Left lung (tissue), 10 donors: Measurements from ENCODE around the gene TICRR. TPM values are rescaled to one million over a fixed set of nuclear protein-coding genes. Genes with fewer than 3 reads are reported as not detected.

ENCODE experiments used
- ATAC-seq: fragments of 200-7000 bp; cut with Tn5 transposase; one replicate; pipeline ENCODE4 v1.9.1; 2020; ENCODE audit warnings: moderate library complexity
- DNase-seq, 4 donors: peaks; one replicate each; pipeline ENCODE4 v3.0.0-alpha.2; 2013 to 2020
- H3K27ac ChIP-seq, 2 donors: fragments of 200-600 bp; sonication (generic) in 1 of 2; one replicate each; pipeline versions ENCODE4 v1.5.0 to v1.8.0; 2020 to 2021
- H3K27me3 ChIP-seq, 2 donors: fragments of 200-600 bp; sonication (generic) in 1 of 2; one replicate each; pipeline versions ENCODE4 v1.5.0 to v1.8.0; 2020 to 2021
- H3K36me3 ChIP-seq, 2 donors: fragments of 200-600 bp; sonication (generic) in 1 of 2; one replicate each; pipeline versions ENCODE4 v1.5.0 to v1.8.0; 2020 to 2021
- H3K4me1 ChIP-seq, 2 donors: fragments of 200-600 bp; one replicate each; pipeline ENCODE4 v1.8.0; 2021
- H3K4me3 ChIP-seq, 2 donors: fragments of 200-600 bp; sonication (generic) in 1 of 2; one replicate each; pipeline versions ENCODE4 v1.5.0 to v1.8.0; 2020 to 2021; ENCODE audit warnings: mild to moderate bottlenecking in 1 of 2
- H3K9me3 ChIP-seq, 2 donors: fragments of 200-600 bp; sonication (generic) in 1 of 2; one replicate each; pipeline versions ENCODE4 v1.5.0 to v1.8.0; 2020 to 2021
- intact Hi-C, 2 donors: fragments of 100-400 bp; cut with DNase I; formaldehyde crosslinking; loops; one replicate each; pipeline versions ENCODE4 v1.11.2 to v1.14.2; 2022
- polyA plus RNA-seq, 6 donors: library from polyadenylated mRNA; unstranded; fragments of 120-200 nt; gene quantifications; one replicate each; pipeline ENCODE4 v1.2.1, GENCODE V29; 2013; ENCODE audit not compliant: insufficient read length in 6 of 6
- total RNA-seq, 2 donors: library from RNA; stranded (reverse); fragmentation: NEBNext Ultra II Directional; extraction: Animal tissue kit (Norgen Biotek cat#: 25700); gene quantifications; one replicate each; pipeline ENCODE4 v1.2.1, GENCODE V29; 2021
- TF ChIP-seq, protein P1 (sequence below), 2 donors: fragments of 200-600 bp; sonication (generic) in 1 of 2; IDR thresholded peaks; one replicate each; pipeline versions ENCODE4 v1.5.0 to v1.8.0; 2021; ENCODE audit warnings: antibody characterized with exemption in 2 of 2
- donor health status: DM: no; HTN: yes; CAD: no.
- donor health status: DM: no; HTN: no; CAD: no.

The TICRR gene
- total and polyA plus RNA-seq, 8 donors = 1.7 to 17.7 (median 10.2) TPM

DNA sequence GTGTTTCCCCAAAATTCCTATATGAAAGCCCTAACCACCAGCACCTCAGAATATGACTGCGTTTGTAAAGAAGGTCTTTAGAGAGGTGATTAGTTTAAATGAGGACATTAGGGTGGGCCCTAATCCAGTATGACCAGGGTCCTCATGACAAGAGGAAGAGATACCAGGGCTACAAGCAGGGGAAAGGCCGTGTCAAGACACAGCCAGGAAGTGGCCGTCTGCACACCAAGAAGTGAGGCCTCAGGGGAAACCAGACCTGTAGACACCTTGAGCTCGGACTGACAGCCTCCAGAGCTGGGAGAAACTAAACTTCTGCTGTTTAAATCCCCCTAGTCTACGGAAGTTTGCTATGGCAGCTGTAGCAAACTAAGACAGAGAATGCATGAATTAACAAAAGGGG lies 65.8 kb downstream of the TICRR start:
- H3K27me3 ChIP-seq = no peaks in the 10 kb centered on the region
- H3K36me3 ChIP-seq = peaks cover 0 to 4% of the 10 kb centered on the region in 2 donors
- intact Hi-C loops = no loop called here
- no peaks in the 10 kb centered on the region for H3K9me3 ChIP-seq
- H3K4me1 ChIP-seq = no peaks in the 10 kb centered on the region
- no peak for DNase-seq
- H3K4me3 ChIP-seq = no peak overlapping the region
- no peak for ATAC-seq
- TF ChIP-seq, protein P1, sequence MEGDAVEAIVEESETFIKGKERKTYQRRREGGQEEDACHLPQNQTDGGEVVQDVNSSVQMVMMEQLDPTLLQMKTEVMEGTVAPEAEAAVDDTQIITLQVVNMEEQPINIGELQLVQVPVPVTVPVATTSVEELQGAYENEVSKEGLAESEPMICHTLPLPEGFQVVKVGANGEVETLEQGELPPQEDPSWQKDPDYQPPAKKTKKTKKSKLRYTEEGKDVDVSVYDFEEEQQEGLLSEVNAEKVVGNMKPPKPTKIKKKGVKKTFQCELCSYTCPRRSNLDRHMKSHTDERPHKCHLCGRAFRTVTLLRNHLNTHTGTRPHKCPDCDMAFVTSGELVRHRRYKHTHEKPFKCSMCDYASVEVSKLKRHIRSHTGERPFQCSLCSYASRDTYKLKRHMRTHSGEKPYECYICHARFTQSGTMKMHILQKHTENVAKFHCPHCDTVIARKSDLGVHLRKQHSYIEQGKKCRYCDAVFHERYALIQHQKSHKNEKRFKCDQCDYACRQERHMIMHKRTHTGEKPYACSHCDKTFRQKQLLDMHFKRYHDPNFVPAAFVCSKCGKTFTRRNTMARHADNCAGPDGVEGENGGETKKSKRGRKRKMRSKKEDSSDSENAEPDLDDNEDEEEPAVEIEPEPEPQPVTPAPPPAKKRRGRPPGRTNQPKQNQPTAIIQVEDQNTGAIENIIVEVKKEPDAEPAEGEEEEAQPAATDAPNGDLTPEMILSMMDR (IDR thresholded peaks at IDR 0.05) = no peak
- H3K27ac ChIP-seq = no peak overlapping the region

GRCh38 chr15:89642106-89642505 lies 66.8 kb downstream of the TICRR start:
- H3K9me3 ChIP-seq = no peaks in the 10 kb centered on the region
- no peak overlapping the region for H3K4me3 ChIP-seq
- H3K36me3 ChIP-seq = peaks cover 0 to 4% of the 10 kb centered on the region in 2 donors
- TF ChIP-seq, protein P1 (IDR thresholded peaks at IDR 0.05) = no peak
- intact Hi-C loops = no loop called here
- no peaks in the 10 kb centered on the region for H3K27me3 ChIP-seq
- no peaks in the 10 kb centered on the region for H3K4me1 ChIP-seq
- H3K27ac ChIP-seq = no peak overlapping the region
- ATAC-seq = no peak
- DNase-seq = no peak

GRCh38 chr15:89645680-89646079 lies 70.4 kb downstream of the TICRR start:
- no peak overlapping the region for H3K4me3 ChIP-seq
- no peaks in the 10 kb centered on the region for H3K27me3 ChIP-seq
- no peak overlapping the region for H3K27ac ChIP-seq
- H3K4me1 ChIP-seq = no peaks in the 10 kb centered on the region
- peaks cover 0 to 4% of the 10 kb centered on the region in 2 donors for H3K36me3 ChIP-seq
- ATAC-seq = no peak
- no peaks in the 10 kb centered on the region for H3K9me3 ChIP-seq
- TF ChIP-seq, protein P1 (IDR thresholded peaks at IDR 0.05) = no peak
- intact Hi-C loops = no loop called here
- peak in 1 of 4 donors; percentile 26 for DNase-seq

- Histone ChIP-seq H3K27ac (no peak overlapping the region), H3K36me3 (peaks cover 0 to 4% of the 10 kb centered on the region in 2 donors), H3K4me1 (no peaks in the 10 kb centered on the region), H3K9me3 (no peaks in the 10 kb centered on the region), H3K4me3 (no peak overlapping the region), H3K27me3 (no peaks in the 10 kb centered on the region)
- ATAC-seq = no peak
- intact Hi-C loops = no loop called here
- TF ChIP-seq, protein P1 (IDR thresholded peaks at IDR 0.05) = no peak
- DNase-seq = no peak
Observed at GRCh38 chr15:89646416-89647141, 71.3 kb downstream of the TICRR start.

DNA sequence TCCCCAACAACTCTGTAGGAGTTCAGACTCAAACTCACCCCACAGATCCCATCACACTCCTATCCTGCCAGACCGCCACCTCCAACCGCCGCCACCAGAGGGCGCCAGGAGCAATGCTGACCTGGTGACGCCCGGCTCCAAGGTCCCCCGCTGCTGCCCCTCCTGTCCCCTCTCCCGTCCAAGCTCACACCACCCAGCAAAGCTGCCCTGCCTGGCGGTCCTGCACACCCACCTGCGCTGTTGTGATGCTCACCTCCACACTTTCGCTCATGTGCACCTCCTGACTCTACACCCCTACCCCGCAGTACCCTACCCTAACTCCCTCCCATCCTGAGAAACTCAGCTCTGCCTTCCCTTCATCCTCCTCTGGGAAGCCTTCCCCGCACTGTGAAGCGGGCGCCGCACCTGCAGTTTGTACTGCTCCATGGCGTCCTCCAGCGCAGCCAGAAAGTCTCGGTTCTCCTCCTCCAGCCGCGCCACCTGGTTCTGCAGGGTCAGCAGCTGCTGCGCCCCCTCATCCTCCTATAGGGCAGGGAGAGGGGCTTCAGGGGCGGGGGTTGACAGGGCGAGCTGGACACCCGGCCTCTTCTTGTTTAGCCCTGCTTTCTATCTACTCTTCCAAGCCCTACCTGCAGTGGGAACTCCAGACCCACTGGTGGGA lies 72.1 kb downstream of the TICRR start:
- intact Hi-C loops = no loop called here
- Histone ChIP-seq H3K4me3 (no peak overlapping the region), H3K4me1 (no peaks in the 10 kb centered on the region), H3K27ac (no peak overlapping the region), H3K27me3 (no peaks in the 10 kb centered on the region), H3K36me3 (no peaks in the 10 kb centered on the region), H3K9me3 (no peaks in the 10 kb centered on the region)
- ATAC-seq = peak; percentile 90
- TF ChIP-seq, protein P1 (IDR thresholded peaks at IDR 0.05) = peak; percentile 80 to 81
- DNase-seq = peak; percentile 47 to 91 (median 62)
